Fibroblast of the aortic adventitia (primary cell): ENCODE results near the gene EDEM1. TPM values are rescaled to one million over a fixed set of nuclear protein-coding genes. Genes with fewer than 3 reads are reported as not detected.

Source experiments
- DNase-seq: peaks from one replicate; pipeline ENCODE4 v3.0.0-alpha.2; 2010; ENCODE audit warnings: low read depth
- H3K4me3 ChIP-seq: 2 replicates; pipeline ENCODE4 v1.5.1; 2011; ENCODE audit warnings: low read depth, mild to moderate bottlenecking, control low read depth, low read length, moderate library complexity
- total RNA-seq: library from RNA; depleted of rRNA; stranded (reverse); fragments of >200 nt; gene quantifications from 2 replicates; pipeline ENCODE4 v1.2.3, GENCODE V29; 2012; ENCODE audit warnings: low replicate concordance
- TF ChIP-seq, protein P1 (sequence below): IDR thresholded peaks from 2 replicates; pipeline ENCODE4 v1.5.1; 2011; ENCODE audit warnings: mild to moderate bottlenecking, low read length, control low read depth, inconsistent platforms; ENCODE audit not compliant: insufficient read depth

EDEM1 gene
- total RNA-seq, 1 donor: 32.6 TPM

DNA sequence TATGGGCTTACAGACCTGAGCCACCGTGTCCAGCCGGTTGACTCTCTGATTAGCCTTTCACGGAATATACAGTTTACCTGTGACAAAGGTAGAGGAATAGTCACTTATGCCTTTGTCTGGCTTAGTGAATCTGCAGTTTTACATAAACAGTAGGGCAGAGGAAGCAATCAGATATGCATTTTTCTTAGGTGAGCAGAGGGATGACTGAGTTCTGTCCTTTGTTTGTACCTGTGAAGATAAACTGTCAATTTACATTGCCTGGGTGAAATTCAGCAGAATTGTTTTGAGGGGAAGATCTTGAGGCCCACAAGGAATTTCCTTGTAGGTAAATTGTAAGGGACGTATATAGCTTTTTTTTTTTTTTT is 10.8 kb downstream of the EDEM1 start:
- TF ChIP-seq, protein P1, sequence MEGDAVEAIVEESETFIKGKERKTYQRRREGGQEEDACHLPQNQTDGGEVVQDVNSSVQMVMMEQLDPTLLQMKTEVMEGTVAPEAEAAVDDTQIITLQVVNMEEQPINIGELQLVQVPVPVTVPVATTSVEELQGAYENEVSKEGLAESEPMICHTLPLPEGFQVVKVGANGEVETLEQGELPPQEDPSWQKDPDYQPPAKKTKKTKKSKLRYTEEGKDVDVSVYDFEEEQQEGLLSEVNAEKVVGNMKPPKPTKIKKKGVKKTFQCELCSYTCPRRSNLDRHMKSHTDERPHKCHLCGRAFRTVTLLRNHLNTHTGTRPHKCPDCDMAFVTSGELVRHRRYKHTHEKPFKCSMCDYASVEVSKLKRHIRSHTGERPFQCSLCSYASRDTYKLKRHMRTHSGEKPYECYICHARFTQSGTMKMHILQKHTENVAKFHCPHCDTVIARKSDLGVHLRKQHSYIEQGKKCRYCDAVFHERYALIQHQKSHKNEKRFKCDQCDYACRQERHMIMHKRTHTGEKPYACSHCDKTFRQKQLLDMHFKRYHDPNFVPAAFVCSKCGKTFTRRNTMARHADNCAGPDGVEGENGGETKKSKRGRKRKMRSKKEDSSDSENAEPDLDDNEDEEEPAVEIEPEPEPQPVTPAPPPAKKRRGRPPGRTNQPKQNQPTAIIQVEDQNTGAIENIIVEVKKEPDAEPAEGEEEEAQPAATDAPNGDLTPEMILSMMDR: no peak
- DNase-seq: no peak
- H3K4me3 ChIP-seq: no peak overlapping the region

DNA sequence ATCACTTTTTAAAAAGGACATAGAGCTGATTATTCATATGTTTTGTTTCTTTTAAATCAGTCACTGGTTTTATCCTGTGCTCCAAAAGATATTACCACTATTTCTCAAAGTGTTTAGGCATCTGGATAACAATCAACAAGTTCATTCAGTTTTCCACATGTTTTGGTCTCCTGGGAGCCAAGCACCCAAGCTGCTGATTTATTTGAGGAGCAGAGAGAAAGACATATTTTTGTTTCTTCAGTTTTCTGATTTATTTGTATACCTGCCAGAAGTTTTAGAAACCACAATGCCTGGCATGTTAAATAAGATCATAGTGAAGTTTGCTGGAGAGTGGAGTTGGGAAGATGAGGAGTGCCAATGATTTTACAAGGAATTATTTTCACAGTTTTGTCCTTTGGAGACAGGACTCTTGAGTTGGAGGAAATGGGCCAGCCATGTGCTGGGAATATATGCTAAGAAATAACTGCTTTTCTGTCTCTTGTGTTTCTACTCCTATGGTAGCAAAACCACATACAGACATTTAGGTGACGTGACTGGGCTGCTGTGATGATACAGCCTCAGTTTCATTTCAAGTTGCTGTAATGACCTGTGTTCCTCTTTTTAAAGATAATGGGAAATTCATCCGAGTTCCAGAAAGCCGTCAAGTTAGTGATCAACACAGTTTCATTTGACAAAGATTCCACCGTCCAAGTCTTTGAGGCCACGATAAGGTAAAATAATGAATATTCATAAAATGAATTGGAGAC is 11.7 kb downstream of the EDEM1 start:
- no peak overlapping the region for H3K4me3 ChIP-seq
- peak; percentile 45 for DNase-seq
- TF ChIP-seq, protein P1: no peak

DNA sequence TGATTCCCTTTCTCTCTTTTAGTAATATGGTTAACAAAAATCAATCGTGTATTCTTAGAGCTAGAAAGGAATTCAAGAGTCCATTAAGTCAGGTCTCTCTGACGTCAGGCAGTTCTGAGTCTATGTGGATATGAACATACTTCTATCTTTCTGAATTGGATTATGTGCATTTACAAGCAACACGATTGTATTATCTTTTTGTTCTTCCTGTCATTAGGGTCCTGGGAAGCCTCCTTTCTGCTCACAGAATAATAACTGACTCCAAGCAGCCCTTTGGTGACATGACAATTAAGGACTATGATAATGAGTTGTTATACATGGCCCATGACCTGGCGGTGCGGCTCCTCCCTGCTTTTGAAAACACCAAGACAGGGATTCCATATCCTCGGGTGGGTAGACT is 14.0 kb downstream of the EDEM1 start:
- DNase-seq: no peak
- TF ChIP-seq, protein P1: no peak
- H3K4me3 ChIP-seq: no peak overlapping the region

DNA sequence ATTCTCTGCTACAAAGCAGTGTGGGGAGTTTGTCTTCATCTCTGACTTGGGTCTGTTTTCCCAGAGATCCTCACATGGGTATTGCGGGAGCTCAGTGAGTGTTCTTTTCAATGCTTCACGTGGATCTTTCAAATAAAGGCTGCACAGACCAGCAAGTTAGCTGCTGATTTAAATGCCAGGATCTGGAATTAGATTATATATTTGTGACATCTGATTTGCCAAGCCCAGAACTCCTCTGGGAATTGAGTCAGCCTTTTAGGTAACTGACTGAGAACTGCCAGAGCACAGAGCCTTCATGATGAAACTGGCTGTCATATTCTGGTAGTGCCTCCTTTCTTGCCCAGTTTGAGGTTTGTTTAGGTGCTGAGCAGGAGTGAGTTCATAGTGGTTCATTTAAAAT is 14.7 kb downstream of the EDEM1 start:
- no peak overlapping the region for H3K4me3 ChIP-seq
- DNase-seq: peak; percentile 83
- TF ChIP-seq, protein P1: no peak

DNA sequence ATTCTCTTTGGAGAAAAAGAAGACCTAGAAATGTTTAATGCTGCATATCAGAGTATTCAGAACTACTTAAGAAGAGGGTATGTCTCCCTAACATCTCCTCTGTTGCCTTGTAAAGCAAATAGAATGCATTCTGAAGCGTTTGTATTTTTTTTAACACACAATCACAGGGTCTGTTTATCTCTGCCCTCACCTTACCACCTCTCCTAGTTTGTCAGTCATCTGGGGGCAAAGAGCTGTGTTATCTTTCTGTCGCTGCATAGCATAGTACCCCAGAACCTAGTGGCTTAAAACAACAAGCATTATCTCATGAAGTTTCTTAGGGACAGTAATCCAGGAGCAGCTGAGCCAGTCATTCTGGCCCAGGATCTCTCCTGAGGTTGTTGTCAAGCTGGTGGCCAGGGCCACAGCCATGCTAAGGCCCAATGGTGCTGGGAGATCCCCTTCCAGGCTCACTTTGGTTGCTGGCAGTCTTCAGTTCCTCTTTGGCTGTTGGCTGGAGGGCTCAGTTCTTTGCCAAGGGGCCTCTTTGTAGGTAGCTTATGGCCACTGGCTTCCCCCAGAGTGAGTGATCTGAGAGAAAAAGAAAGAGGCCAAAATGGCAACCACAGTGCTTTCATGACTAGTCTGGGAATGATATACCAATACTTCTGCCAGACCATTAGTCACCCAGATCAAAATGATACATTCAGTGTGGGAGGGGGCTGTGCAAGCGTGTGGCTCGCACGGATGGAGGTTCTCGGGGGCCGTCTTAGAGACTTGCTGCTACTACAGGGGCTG is 17.8 kb downstream of the EDEM1 start:
- no peak overlapping the region for H3K4me3 ChIP-seq
- DNase-seq: peak; percentile 87
- TF ChIP-seq, protein P1: no peak

DNA sequence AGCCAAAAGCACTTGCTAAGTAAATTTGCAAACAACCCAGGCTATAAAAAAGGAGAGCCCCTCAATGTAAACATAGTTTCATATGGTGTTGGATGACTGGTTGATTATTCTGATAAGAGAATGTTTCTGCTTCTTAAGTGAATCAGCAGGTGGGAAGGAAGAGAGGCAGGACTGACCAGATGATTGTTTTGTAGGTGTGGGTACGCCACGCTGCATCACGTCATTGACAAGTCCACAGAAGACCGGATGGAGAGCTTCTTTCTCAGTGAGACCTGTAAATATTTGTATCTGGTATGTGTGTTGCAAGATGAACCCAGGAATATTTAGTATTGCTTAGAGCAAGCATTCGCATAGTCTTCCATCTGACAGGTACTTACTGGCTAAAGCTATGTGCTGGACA is 23.4 kb downstream of the EDEM1 start:
- TF ChIP-seq, protein P1: no peak
- H3K4me3 ChIP-seq: no peak overlapping the region
- DNase-seq: no peak
